NT2/D1 (cell line): Measurements from ENCODE around the gene GDPD3.

ENCODE experiments used
- DNase-seq: peaks from one replicate; pipeline ENCODE4 v3.0.0-alpha.2; 2011; ENCODE audit warnings: low read depth, low spot score
- H3K27me3 ChIP-seq: 2 replicates; pipeline ENCODE4 v1.6.0; 2011; ENCODE audit warnings: mild to moderate bottlenecking; ENCODE audit not compliant: insufficient read length, insufficient read depth
- H3K36me3 ChIP-seq: 2 replicates; pipeline ENCODE4 v1.6.1; 2011; ENCODE audit warnings: mild to moderate bottlenecking, low read length, mixed read lengths; ENCODE audit not compliant: insufficient read depth, insufficient read length
- H3K4me1 ChIP-seq: 2 replicates; pipeline ENCODE4 v1.5.1; 2011; ENCODE audit not compliant: insufficient read depth, insufficient read length
- H3K4me3 ChIP-seq: 2 replicates; pipeline ENCODE4 v1.5.1; 2011; ENCODE audit warnings: low read depth; ENCODE audit not compliant: insufficient read length
- H3K9ac ChIP-seq: 2 replicates; pipeline ENCODE4 v1.6.0; 2011; ENCODE audit warnings: low read depth; ENCODE audit not compliant: insufficient read length
- H3K9me3 ChIP-seq: 2 replicates; pipeline ENCODE4 v1.5.1; 2011; ENCODE audit warnings: mild to moderate bottlenecking, low read length; ENCODE audit not compliant: insufficient read depth
- SUZ12 ChIP-seq: IDR thresholded peaks from 2 replicates; pipeline ENCODE4 v1.6.1; 2011; ENCODE audit not compliant: insufficient read length, insufficient read depth; ENCODE audit errors: extremely low read depth
- YY1 ChIP-seq: IDR thresholded peaks from 2 replicates; pipeline ENCODE4 v1.6.1; 2011; ENCODE audit not compliant: insufficient read length, insufficient read depth
- ZNF274 ChIP-seq: IDR thresholded peaks from 2 replicates; pipeline ENCODE4 v1.6.1; 2011; ENCODE audit warnings: mild to moderate bottlenecking, low read depth, low read length

The GDPD3 gene

GRCh38 chr16:30122604-30123160 lies 9.3 kb upstream of the GDPD3 start:
- Histone ChIP-seq H3K4me1 (peaks cover 10% of the 10 kb centered on the region), H3K9me3 (no peaks in the 10 kb centered on the region), H3K9ac (peak overlapping the region; percentile 84), H3K4me3 (peak overlapping the region; percentile 68), H3K36me3 (peaks cover 15% of the 10 kb centered on the region), H3K27me3 (no peaks in the 10 kb centered on the region)
- DNase-seq: no peak
- TF ChIP-seq ZNF274: no peak
- no peak for TF ChIP-seq YY1

DNA sequence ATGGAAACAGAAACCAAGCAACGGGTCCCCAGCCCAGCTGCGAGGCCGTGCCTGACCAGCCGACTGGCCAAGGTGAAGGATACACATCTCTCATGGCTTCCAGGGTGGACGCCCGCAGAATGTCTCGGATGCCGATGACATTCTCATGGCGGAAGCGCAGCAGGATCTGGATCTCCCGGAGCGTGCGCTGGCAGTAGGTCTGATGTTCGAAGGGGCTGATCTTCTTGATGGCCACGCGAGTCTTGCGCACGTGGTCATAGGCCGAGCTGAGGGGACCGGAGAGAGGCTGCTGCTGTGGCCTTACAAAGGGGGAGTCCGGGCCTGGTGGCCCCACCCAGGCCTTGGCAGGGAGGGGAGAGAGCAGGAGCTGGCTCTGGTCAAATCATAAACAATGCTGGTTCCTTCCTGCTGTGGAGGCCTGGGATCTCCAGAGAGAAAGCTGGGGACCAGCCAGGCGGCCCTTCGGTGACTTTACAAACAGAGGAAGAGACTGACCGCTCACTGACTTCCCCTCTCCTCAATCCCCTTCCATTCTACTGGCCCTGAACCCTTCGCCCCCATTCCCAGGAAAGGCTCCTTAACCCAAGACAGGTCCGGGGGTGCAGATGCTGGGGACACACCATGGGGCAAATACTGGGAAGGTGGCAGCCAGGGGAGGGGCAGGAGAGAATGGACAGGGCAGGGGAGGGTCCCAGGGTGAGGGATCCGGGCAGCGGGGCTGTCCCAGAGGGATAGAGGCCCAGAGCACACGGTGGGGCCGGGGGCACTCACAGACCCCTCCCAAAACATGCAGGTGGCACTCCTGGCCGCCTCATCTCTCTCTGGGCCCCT lies 8.6 kb upstream of the GDPD3 start:
- peaks cover 22% of the 10 kb centered on the region for H3K36me3 ChIP-seq
- H3K9me3 ChIP-seq: no peaks in the 10 kb centered on the region
- peak overlapping the region; percentile 68 for H3K4me3 ChIP-seq
- TF ChIP-seq YY1 (no peak), SUZ12 (no peak), ZNF274 (no peak)
- H3K9ac ChIP-seq: peak overlapping the region; percentile 84
- no peaks in the 10 kb centered on the region for H3K27me3 ChIP-seq
- H3K4me1 ChIP-seq: peaks cover 10% of the 10 kb centered on the region
- no peak for DNase-seq

GRCh38 chr16:30120340-30121105 lies 7.2 kb upstream of the GDPD3 start:
- no peak for TF ChIP-seq SUZ12
- no peak for TF ChIP-seq YY1
- TF ChIP-seq ZNF274: no peak
- Histone ChIP-seq H3K4me3 (no peak overlapping the region), H3K9ac (no peak overlapping the region), H3K36me3 (peaks cover 31% of the 10 kb centered on the region), H3K9me3 (no peaks in the 10 kb centered on the region), H3K4me1 (peaks cover 10% of the 10 kb centered on the region), H3K27me3 (no peaks in the 10 kb centered on the region)
- DNase-seq: no peak

DNA sequence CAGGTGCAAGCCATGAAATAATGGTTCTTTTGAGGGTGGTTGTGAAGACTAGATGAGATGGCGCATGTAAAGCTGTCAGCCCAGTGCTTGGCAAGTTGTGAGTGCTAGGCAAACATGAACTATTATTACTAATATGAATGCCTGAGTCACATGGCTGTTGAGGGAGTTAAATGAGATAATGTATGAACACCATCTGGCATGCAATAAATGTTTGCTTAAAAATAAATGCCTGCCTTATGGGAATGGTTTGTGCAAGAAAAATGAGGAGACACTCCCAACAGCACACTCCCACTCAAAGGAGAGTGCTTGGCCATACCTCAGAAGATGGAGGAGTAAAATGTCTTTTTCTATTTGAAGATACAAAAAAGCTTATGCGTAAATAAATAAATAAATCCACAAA lies 6.1 kb upstream of the GDPD3 start:
- TF ChIP-seq YY1 (no peak), ZNF274 (no peak), SUZ12 (no peak)
- peaks cover 10% of the 10 kb centered on the region for H3K4me1 ChIP-seq
- no peak overlapping the region for H3K9ac ChIP-seq
- peaks cover 36% of the 10 kb centered on the region for H3K36me3 ChIP-seq
- H3K4me3 ChIP-seq: no peak overlapping the region
- H3K9me3 ChIP-seq: no peaks in the 10 kb centered on the region
- no peaks in the 10 kb centered on the region for H3K27me3 ChIP-seq
- DNase-seq: no peak

- Histone ChIP-seq H3K27me3 (no peaks in the 10 kb centered on the region), H3K9ac (no peak overlapping the region), H3K4me3 (no peak overlapping the region), H3K9me3 (no peaks in the 10 kb centered on the region), H3K36me3 (peaks cover 40% of the 10 kb centered on the region), H3K4me1 (peaks cover 15% of the 10 kb centered on the region)
- TF ChIP-seq SUZ12 (no peak), ZNF274 (no peak), YY1 (no peak)
- DNase-seq: no peak
These were observed 4.4 kb upstream of the GDPD3 start for GRCh38 chr16:30117768-30118167.

GRCh38 chr16:30116291-30117207 lies 3.2 kb upstream of the GDPD3 start:
- no peak overlapping the region for H3K9ac ChIP-seq
- no peak overlapping the region for H3K4me3 ChIP-seq
- H3K4me1 ChIP-seq: peaks cover 12% of the 10 kb centered on the region
- H3K36me3 ChIP-seq: peaks cover 46% of the 10 kb centered on the region
- H3K27me3 ChIP-seq: no peaks in the 10 kb centered on the region
- no peak for DNase-seq
- no peaks in the 10 kb centered on the region for H3K9me3 ChIP-seq
- TF ChIP-seq SUZ12 (no peak), YY1 (no peak), ZNF274 (no peak)
